H1 (cell line): ENCODE measurements around the gene DNAJA3. TPM values are rescaled to one million over a fixed set of nuclear protein-coding genes. Genes with fewer than 3 reads are reported as not detected.
A peak's percentile ranks its signal among the peaks of the same experiment; 100 is the strongest.

Experiments used
- CTCF ChIA-PET: fragments of 300-600 bp; sonication (Branson Sonifier 250); formaldehyde crosslinking; loops from one replicate; lab custom pipeline; 2021; ENCODE audit not compliant: partially characterized antibody; lab: Charles Lee
- POLR2A ChIA-PET: fragments of 300-600 bp; sonication (Branson Sonifier 250); formaldehyde crosslinking; loops from one replicate; lab custom pipeline; 2021; ENCODE audit warnings: inconsistent platforms; ENCODE audit not compliant: partially characterized antibody; lab: Charles Lee
- DNase-seq, 2 experiments: peaks; one replicate each; pipeline versions ENCODE4 v3.0.0 to v3.0.0-alpha.2; 2010 to 2022; ENCODE audit warnings: low spot score in 2 of 2, low read depth in 1 of 2, mixed read lengths in 1 of 2
- FAIRE-seq: peaks from 2 replicates; lab custom pipeline; 2011; peaks lifted over from hg19 to GRCh38; lab: Jason Lieb, UNC
- H2AFZ ChIP-seq: 2 replicates; pipeline ENCODE4 v1.8.1; 2012; ENCODE audit warnings: low read length, inconsistent platforms
- H2AK5ac ChIP-seq: 2 replicates; pipeline ENCODE4 v1.6.1; 2013; ENCODE audit warnings: low read depth, low read length
- H2BK120ac ChIP-seq: replicated peaks from 2 replicates; pipeline ENCODE3; 2013; ENCODE audit warnings: low read depth, low read length, inconsistent platforms
- H2BK12ac ChIP-seq: 2 replicates; pipeline ENCODE4 v1.6.1; 2013; ENCODE audit warnings: low read depth, low read length
- H2BK15ac ChIP-seq: 2 replicates; pipeline ENCODE4 v1.6.1; 2013; ENCODE audit warnings: low read length
- H2BK20ac ChIP-seq: 2 replicates; pipeline ENCODE4 v1.6.1; 2013; ENCODE audit warnings: low read length
- H2BK5ac ChIP-seq: 2 replicates; pipeline ENCODE4 v1.6.1; 2013; ENCODE audit warnings: low read depth, low read length
- H3K14ac ChIP-seq: 2 replicates; pipeline ENCODE4 v1.6.1; 2013; ENCODE audit warnings: inconsistent platforms; ENCODE audit not compliant: insufficient read length
- H3K18ac ChIP-seq: 2 replicates; pipeline ENCODE4 v1.6.1; 2013; ENCODE audit warnings: low read length; ENCODE audit errors: extremely low read depth
- H3K23ac ChIP-seq: 2 replicates; pipeline ENCODE4 v1.6.1; 2013; ENCODE audit warnings: inconsistent platforms; ENCODE audit not compliant: insufficient read length
- H3K23me2 ChIP-seq: 2 replicates; pipeline ENCODE4 v1.6.1; 2013; ENCODE audit warnings: low read depth, low read length
- H3K27ac ChIP-seq: 2 replicates; pipeline ENCODE4 v1.6.1; 2011; ENCODE audit warnings: low read depth, low read length, inconsistent platforms
- H3K27me3 ChIP-seq, 4 experiments: replicated peaks in 1 of 4; 1 replicate in 1 of 4; 2 replicates in 3 of 4; pipeline versions ENCODE4 v1.6.1 to v1.8.1; 2011 to 2013; ENCODE audit warnings: low read length in 3 of 4, mild to moderate bottlenecking in 3 of 4, inconsistent platforms in 2 of 4, mixed read lengths in 2 of 4, moderate library complexity in 1 of 4; ENCODE audit not compliant: control insufficient read depth in 3 of 4, insufficient read depth in 3 of 4; ENCODE audit errors: extremely low read depth in 1 of 4
- H3K36me3 ChIP-seq, 4 experiments: 2 replicates each; pipeline versions ENCODE4 v1.6.1 to v1.8.1; 2011 to 2013; ENCODE audit warnings: mild to moderate bottlenecking in 4 of 4, low read length in 3 of 4, moderate library complexity in 2 of 4, control low read depth in 1 of 4, inconsistent platforms in 1 of 4; ENCODE audit not compliant: insufficient read depth in 4 of 4, control insufficient read depth in 2 of 4
- H3K4ac ChIP-seq: replicated peaks from 2 replicates; pipeline ENCODE3; 2013; ENCODE audit warnings: low read length, low read depth, mixed read lengths, inconsistent platforms; ENCODE audit not compliant: insufficient read length
- H3K4me1 ChIP-seq, 4 experiments: replicated peaks in 1 of 4; 1 replicate in 1 of 4; 2 replicates in 3 of 4; pipeline versions ENCODE4 v1.6.1 to v1.8.1; 2011 to 2013; ENCODE audit warnings: low read length in 3 of 4, inconsistent platforms in 2 of 4, mixed read lengths in 1 of 4; ENCODE audit not compliant: insufficient read depth in 4 of 4, control insufficient read depth in 3 of 4
- H3K4me2 ChIP-seq, 2 experiments: 2 replicates each; pipeline versions ENCODE4 v1.6.1 to v1.8.1; 2011 to 2013; ENCODE audit warnings: low read depth in 2 of 2, low read length in 2 of 2, control low read depth in 1 of 2, inconsistent platforms in 1 of 2, mild to moderate bottlenecking in 1 of 2; ENCODE audit not compliant: insufficient read depth in 1 of 2
- H3K4me3 ChIP-seq, 4 experiments: fragments of 200-600, 300-600 bp in 1 of 4; sonication (generic), shearing (Covaris generic), sonication (Bioruptor Twin) in 1 of 4; 2 replicates each; pipeline versions ENCODE4 v1.5.1 to v1.8.1; 2011 to 2016; ENCODE audit warnings: low read length in 4 of 4, low read depth in 3 of 4, control low read depth in 2 of 4, inconsistent platforms in 2 of 4, mild to moderate bottlenecking in 2 of 4, mixed read lengths in 1 of 4, moderate library complexity in 1 of 4; ENCODE audit not compliant: insufficient read depth in 2 of 4; ENCODE audit errors: extremely low read depth in 1 of 4
- H3K56ac ChIP-seq: replicated peaks from 2 replicates; pipeline ENCODE3; 2013; ENCODE audit warnings: low read depth, mild to moderate bottlenecking, mixed read lengths, low read length, inconsistent platforms; ENCODE audit not compliant: insufficient read length
- H3K79me1 ChIP-seq: 2 replicates; pipeline ENCODE4 v1.6.1; 2013; ENCODE audit warnings: low read depth, low read length, control low read depth
- H3K79me2 ChIP-seq, 2 experiments: 2 replicates each; pipeline versions ENCODE4 v1.6.1 to v1.8.1; 2012 to 2013; ENCODE audit warnings: low read length in 2 of 2, mild to moderate bottlenecking in 2 of 2, inconsistent platforms in 1 of 2; ENCODE audit not compliant: insufficient read depth in 2 of 2, control insufficient read depth in 1 of 2
- H3K9ac ChIP-seq, 4 experiments: replicated peaks in 1 of 4; 1 replicate in 1 of 4; 2 replicates in 3 of 4; pipeline versions ENCODE4 v1.6.1 to v1.8.1; 2011 to 2013; ENCODE audit warnings: low read depth in 3 of 4, low read length in 3 of 4, control low read depth in 2 of 4, mild to moderate bottlenecking in 2 of 4, moderate library complexity in 2 of 4, inconsistent platforms in 1 of 4; ENCODE audit errors: extremely low read depth in 1 of 4
- H3K9me3 ChIP-seq, 2 experiments: 2 replicates each; pipeline versions ENCODE4 v1.6.1 to v1.8.1; 2012 to 2013; ENCODE audit warnings: mild to moderate bottlenecking in 2 of 2, moderate library complexity in 2 of 2, control low read depth in 1 of 2, inconsistent platforms in 1 of 2, low read depth in 1 of 2, low read length in 1 of 2, mixed read lengths in 1 of 2; ENCODE audit not compliant: insufficient read depth in 2 of 2
- H4K20me1 ChIP-seq, 2 experiments: replicated peaks in 1 of 2; 2 replicates each; pipeline versions ENCODE3 to v1.8.1; 2011 to 2013; ENCODE audit warnings: inconsistent platforms in 2 of 2, low read length in 2 of 2, mild to moderate bottlenecking in 1 of 2; ENCODE audit not compliant: insufficient read depth in 2 of 2, control insufficient read depth in 1 of 2
- H4K5ac ChIP-seq: 2 replicates; pipeline ENCODE4 v1.6.1; 2013; ENCODE audit warnings: low read length, low read depth, mixed read lengths, inconsistent platforms; ENCODE audit not compliant: insufficient read length
- H4K8ac ChIP-seq: 2 replicates; pipeline ENCODE4 v1.8.0; 2013; ENCODE audit warnings: mild to moderate bottlenecking, moderate library complexity, low read length, inconsistent platforms; ENCODE audit not compliant: insufficient read depth; ENCODE audit errors: extremely low read depth
- H4K91ac ChIP-seq: replicated peaks from 2 replicates; pipeline ENCODE3; 2013; ENCODE audit warnings: low read length, mixed read lengths, inconsistent platforms; ENCODE audit not compliant: insufficient read length
- BACH1 ChIP-seq: IDR thresholded peaks from 2 replicates; pipeline ENCODE4 v1.6.1; 2012; ENCODE audit warnings: low read length, improper control_type of control experiment
- CEBPB ChIP-seq: IDR thresholded peaks from 2 replicates; pipeline ENCODE4 v1.6.1; 2012; ENCODE audit warnings: low read depth, low read length
- EP300 ChIP-seq, 2 experiments: IDR thresholded peaks; 1 replicate in 1 of 2; 2 replicates in 1 of 2; pipeline ENCODE4 v1.6.1; 2011 to 2012; ENCODE audit warnings: low read depth in 2 of 2, low read length in 2 of 2, mild to moderate bottlenecking in 2 of 2, borderline replicate concordance in 1 of 2, inconsistent platforms in 1 of 2, moderate library complexity in 1 of 2
- FOSL1 ChIP-seq: IDR thresholded peaks from 2 replicates; pipeline ENCODE4 v1.6.1; 2011; ENCODE audit warnings: mild to moderate bottlenecking, low read depth, low read length, moderate library complexity; ENCODE audit not compliant: insufficient read depth
- GTF2F1 ChIP-seq: IDR thresholded peaks from 2 replicates; pipeline ENCODE4 v1.6.1; 2012; ENCODE audit warnings: low read depth, low read length, improper control_type of control experiment, borderline replicate concordance
- KDM5A ChIP-seq: fragments of 200-600 bp; IDR thresholded peaks from 2 replicates; pipeline ENCODE4 v1.7.1; 2012; ENCODE audit warnings: mild to moderate bottlenecking, low read length, inconsistent platforms, mixed read lengths
- MAFK ChIP-seq: IDR thresholded peaks from 2 replicates; pipeline ENCODE4 v1.6.1; 2012; ENCODE audit warnings: low read depth, mild to moderate bottlenecking, improper control_type of control experiment, low read length
- NANOG ChIP-seq: IDR thresholded peaks from 2 replicates; pipeline ENCODE4 v1.6.1; 2011; ENCODE audit warnings: low read length, low read depth, mild to moderate bottlenecking, inconsistent platforms; ENCODE audit not compliant: insufficient read depth, poor library complexity, severe bottlenecking
- POLR2AphosphoS5 ChIP-seq: IDR thresholded peaks from 2 replicates; pipeline ENCODE4 v1.6.1; 2011; ENCODE audit warnings: low read depth, low read length
- SAP30 ChIP-seq: fragments of 300-600 bp; sonication (generic); IDR thresholded peaks from 2 replicates; pipeline ENCODE4 v1.7.1; 2012; ENCODE audit warnings: low read length, moderate library complexity, mild to moderate bottlenecking, inconsistent platforms; ENCODE audit not compliant: insufficient read depth, insufficient replicate concordance
- WGBS, 2 experiments: shearing (Covaris generic) in 1 of 2; methylation state at CpG; one replicate each; pipeline versions ENCODE4 v1.1.6 to v1.1.7; 2013 to 2015; ENCODE audit warnings: low lambda C conversion rate in 2 of 2, mixed read lengths in 2 of 2, inconsistent platforms in 1 of 2, low coverage in 1 of 2, missing lambda C conversion rate in 1 of 2; ENCODE audit not compliant: insufficient replicate concordance in 2 of 2, insufficient coverage in 1 of 2, insufficient read length in 1 of 2; ENCODE audit errors: extremely low coverage in 1 of 2, missing lambda C conversion rate in 1 of 2; 5-methylcytosine and 5-hydroxymethylcytosine counted together
- polyA plus RNA-seq, 7 experiments: library from polyadenylated mRNA; depleted of rRNA in 3 of 7; stranded (reverse) in 5 of 7; unstranded in 2 of 7; fragments of >200 nt in 5 of 7; fragments of 200-250 nt in 2 of 7; gene quantifications; 1 replicate in 5 of 7; 2 replicates in 1 of 7; 4 replicates in 1 of 7; pipeline versions ENCODE4 v1.2.1 to v1.2.3, GENCODE V29; 2011 to 2013; ENCODE audit warnings: missing spikeins in 2 of 7, mixed read lengths in 2 of 7
- total RNA-seq: library from RNA; stranded (reverse); fragmentation: NEBNext Ultra II Directional; extraction: Animal tissue kit (Norgen Biotek cat#: 25700); gene quantifications from 2 replicates; pipeline ENCODE4 v1.2.1, GENCODE V29; 2021
- TF ChIP-seq, protein P1 (sequence below): IDR thresholded peaks from 2 replicates; pipeline ENCODE4 v1.6.1; 2011; ENCODE audit warnings: low read depth, mild to moderate bottlenecking, low read length; ENCODE audit not compliant: insufficient read depth

The DNAJA3 gene
- total and polyA plus RNA-seq, 2 of the 8 experiments (the other 6 are each of a cell fraction or from before 2014, with no cell fraction given) = 37.3 to 59.1 TPM

DNA sequence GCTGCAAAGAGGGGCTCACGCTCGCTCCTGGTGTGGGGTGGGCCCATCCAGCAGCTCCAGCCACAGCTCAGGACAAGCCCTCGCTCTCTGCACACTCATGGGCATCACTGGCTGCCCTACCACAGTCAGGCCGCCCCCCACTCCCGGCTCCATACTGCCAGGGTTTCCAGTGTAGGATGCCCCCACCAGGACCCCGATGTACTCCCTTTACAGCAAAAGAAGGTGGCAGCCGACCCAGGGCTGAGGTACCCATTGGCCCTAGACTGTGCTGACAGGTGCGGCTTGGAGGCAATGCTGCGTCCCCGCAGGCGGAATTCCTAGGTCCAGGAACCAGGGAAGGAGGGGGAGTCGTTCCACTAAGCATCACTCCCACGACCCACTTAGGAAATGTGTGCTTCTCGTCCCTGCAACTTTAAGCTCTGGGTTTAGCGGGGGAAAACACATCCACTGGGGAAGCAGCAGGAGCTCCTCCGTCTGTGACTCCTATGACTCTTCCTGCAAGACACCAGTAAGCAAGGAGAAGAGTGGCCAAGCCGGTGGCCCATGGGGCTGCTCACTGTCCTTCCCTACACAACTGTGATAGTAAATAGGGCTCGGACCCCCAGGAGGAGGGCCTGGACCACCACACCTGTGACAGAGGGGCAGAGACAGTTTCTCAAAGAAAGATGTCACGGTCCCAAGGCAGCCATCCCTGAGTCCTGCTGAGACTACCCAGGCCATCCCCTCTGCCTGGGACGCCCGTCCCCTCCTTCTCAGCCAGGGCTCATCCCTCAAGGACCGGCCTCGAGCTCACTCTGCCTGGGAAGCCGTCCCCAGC, 22.3 kb upstream of the DNAJA3 start:
- Histone ChIP-seq H3K14ac (no peak overlapping the region), H3K4me2 (no peak overlapping the region), H4K20me1 (peaks cover 0 to 3% of the 10 kb centered on the region in 2 experiments), H3K23me2 (no peaks in the 10 kb centered on the region), H2AFZ (no peak overlapping the region), H2AK5ac (no peak overlapping the region), H2BK5ac (no peak overlapping the region), H3K27ac (no peak overlapping the region), H3K4me1 (peaks cover 0 to 4% (median 2%) of the 10 kb centered on the region in 4 experiments; a peak in 3 of 7 replicates), H3K9me3 (no peaks in the 10 kb centered on the region), H2BK20ac (no peak overlapping the region), H4K91ac (no peak overlapping the region), H3K23ac (no peak overlapping the region), H3K27me3 (no peaks in the 10 kb centered on the region), H4K8ac (no peak overlapping the region), H3K36me3 (no peaks in the 10 kb centered on the region), H3K4ac (no peak overlapping the region), H3K9ac (no peak overlapping the region), H2BK15ac (no peak overlapping the region), H3K18ac (no peak overlapping the region), H3K4me3 (no peak overlapping the region), H3K56ac (no peak overlapping the region), H3K79me2 (no peaks in the 10 kb centered on the region), H4K5ac (no peak overlapping the region), H2BK120ac (no peak overlapping the region), H3K79me1 (no peaks in the 10 kb centered on the region), H2BK12ac (peak overlapping the region; percentile 23; the same call in 1 of the 2 replicates)
- 86% methylated on average over 23 of the region's 24 CpGs; no CpG with 5 or more reads in 1 of the 2 experiments for WGBS, 2 experiments
- DNase-seq = no peak
- no peak for FAIRE-seq
- ChIA-PET CTCF (interaction anchor here (0.7 to 17.2 kb wide), 41 partner anchors 12 to 707 kb away, joined by 3 to 659 read pairs (median 5); partner anchors contain the start of genes CORO7, GLIS2, PAM16 and TFAP4), POLR2A (interaction anchor here (0.7 to 4.9 kb wide), 19 partner anchors 8 to 144 kb away, joined by 3 to 48 read pairs (median 6); partner anchors contain the start of genes PAM16, TFAP4 and VASN)
- TF ChIP-seq GTF2F1 (no peak), BACH1 (no peak), KDM5A (no peak), MAFK (no peak), FOSL1 (no peak), EP300 (IDR thresholded peaks at IDR 0.05; ENCODE audit: borderline replicate concordance in 1 of 2, low read depth in 2 of 2, low read length in 2 of 2) (no peak), POLR2AphosphoS5 (no peak), NANOG (no peak), SAP30 (no peak), CEBPB (no peak)
- TF ChIP-seq, protein P1, sequence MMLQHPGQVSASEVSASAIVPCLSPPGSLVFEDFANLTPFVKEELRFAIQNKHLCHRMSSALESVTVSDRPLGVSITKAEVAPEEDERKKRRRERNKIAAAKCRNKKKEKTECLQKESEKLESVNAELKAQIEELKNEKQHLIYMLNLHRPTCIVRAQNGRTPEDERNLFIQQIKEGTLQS = no peak
